K562 (cell line): ENCODE measurements around the gene GLIPR2. TPM values are rescaled to one million over a fixed set of nuclear protein-coding genes. Genes with fewer than 3 reads are reported as not detected.

ENCODE experiments used
- HNRNPUL1 ChIP-seq: fragments of 200-400 bp; formaldehyde crosslinking; IDR thresholded peaks from 2 replicates; pipeline ENCODE4 v1.6.1; 2017; ENCODE audit warnings: low read length
- MBD2 ChIP-seq: sonication (generic); IDR thresholded peaks from 2 replicates; pipeline ENCODE4 v1.6.1; 2016; ENCODE audit warnings: low read depth, borderline replicate concordance
- MCM3 ChIP-seq: fragments of 450-650 bp; IDR thresholded peaks from 2 replicates; pipeline ENCODE4 v1.6.1; 2016
- OTX1 ChIP-seq: fragments of 450-650 bp; formaldehyde crosslinking; IDR thresholded peaks from 2 replicates; pipeline ENCODE4 v1.4.0; 2022; ENCODE audit warnings: mild to moderate bottlenecking
- POLR2AphosphoS5 ChIP-seq: IDR thresholded peaks from 2 replicates; pipeline ENCODE4 v1.6.1; 2011; ENCODE audit warnings: mild to moderate bottlenecking, low read depth, low read length, moderate library complexity; ENCODE audit not compliant: control insufficient read depth, insufficient read depth
- PPARD ChIP-seq: fragments of 250-450 bp; sonication (Bioruptor Pico); IDR thresholded peaks from 2 replicates; pipeline ENCODE4 v1.8.0; 2022; ENCODE audit warnings: inconsistent platforms, mild to moderate bottlenecking, moderate library complexity
- SIN3B ChIP-seq: fragments of 450-650 bp; IDR thresholded peaks from 2 replicates; pipeline ENCODE4 v1.6.1; 2017; ENCODE audit warnings: low read depth, mild to moderate bottlenecking, moderate library complexity
- TAL1 ChIP-seq: fragments of 450-650 bp; IDR thresholded peaks from 2 replicates; pipeline ENCODE4 v1.6.1; 2016; ENCODE audit warnings: mild to moderate bottlenecking
- TEAD2 ChIP-seq: fragments of 450-650 bp; IDR thresholded peaks from 2 replicates; pipeline ENCODE4 v1.6.1; 2016; ENCODE audit warnings: missing genetic modification characterization, control low read depth, missing compliant biosample characterization
- U2AF2 ChIP-seq: fragments of 200-400 bp; formaldehyde crosslinking; optimal IDR thresholded peaks from 2 replicates; pipeline ENCODE3; 2017; ENCODE audit warnings: low read depth, mild to moderate bottlenecking, low read length
- ZKSCAN1 ChIP-seq: fragments of 150-350 bp; IDR thresholded peaks from 2 replicates; pipeline ENCODE4 v1.6.1; 2016; ENCODE audit warnings: low read depth, low read length
- ZNF384 ChIP-seq: IDR thresholded peaks from 2 replicates; pipeline ENCODE4 v1.6.1; 2012; ENCODE audit warnings: low read depth, low read length, improper control_type of control experiment
- polyA plus RNA-seq, 8 experiments: library from polyadenylated mRNA; depleted of rRNA in 4 of 8; stranded (reverse) in 5 of 8; unstranded in 3 of 8; fragments of >200 nt; fragmentation: Nextera tagmentation in 2 of 8; fragmentation: Illumina TruSeq in 1 of 8; extraction: Ambion mirVana in 2 of 8; extraction: Trizol in 1 of 8; gene quantifications; 2 replicates each; pipeline versions ENCODE4 v1.2.1 to v1.2.3, GENCODE V29; 2011 to 2014; ENCODE audit warnings: inconsistent platforms in 1 of 8, missing spikeins in 1 of 8
- total RNA-seq, 7 experiments: library from RNA; depleted of rRNA in 6 of 7; stranded (reverse); fragments of >200 nt in 6 of 7; fragmentation: Illumina TruSeq in 2 of 7; extraction: Trizol in 2 of 7; gene quantifications; 2 replicates each; pipeline versions ENCODE4 v1.2.1 to v1.2.3, GENCODE V29; 2011 to 2021; ENCODE audit warnings: low replicate concordance in 1 of 7
- TF ChIP-seq, protein P1 (sequence below): fragments of 200-600 bp; sonication (generic); IDR thresholded peaks from one replicate; pipeline ENCODE4 v1.6.1; 2012; ENCODE audit warnings: mild to moderate bottlenecking, low read depth, low read length, inconsistent platforms
- TF ChIP-seq, protein P2 (sequence below): fragments of 450-650 bp; conservative IDR thresholded peaks from 2 replicates; pipeline ENCODE4 v1.6.1; 2016; ENCODE audit warnings: missing genetic modification characterization, low read depth, mild to moderate bottlenecking, missing compliant biosample characterization, moderate library complexity
- TF ChIP-seq, protein P3 (sequence below): fragments of 250-450 bp; sonication (Bioruptor Pico); IDR thresholded peaks from 2 replicates; pipeline ENCODE4 v1.5.0; 2021

GLIPR2 gene
- total and polyA plus RNA-seq, 9 of the 15 experiments (the other 6 are each of a cell fraction or from before 2014, with no cell fraction given): 1.4 to 8.8 (median 2.9) TPM

GRCh38 chr9:36190388-36191289, 54.1 kb downstream of the GLIPR2 start, which contains the start of gene CLTA (continued):
- TF ChIP-seq POLR2AphosphoS5 (peak; percentile 74), ZKSCAN1 (0 out of 2 replicates have a peak, but pooled peaks have one; percentile 32), TEAD2 (tag) (no peak), ZNF384 (peak; percentile 58), PPARD (no peak), MCM3 (no peak), U2AF2 (no peak), MBD2 (peak; percentile 71), TAL1 (no peak), SIN3B (no peak), OTX1 (CRISPR knock-in tag) (no peak), HNRNPUL1 (no peak)
- TF ChIP-seq, protein P1, sequence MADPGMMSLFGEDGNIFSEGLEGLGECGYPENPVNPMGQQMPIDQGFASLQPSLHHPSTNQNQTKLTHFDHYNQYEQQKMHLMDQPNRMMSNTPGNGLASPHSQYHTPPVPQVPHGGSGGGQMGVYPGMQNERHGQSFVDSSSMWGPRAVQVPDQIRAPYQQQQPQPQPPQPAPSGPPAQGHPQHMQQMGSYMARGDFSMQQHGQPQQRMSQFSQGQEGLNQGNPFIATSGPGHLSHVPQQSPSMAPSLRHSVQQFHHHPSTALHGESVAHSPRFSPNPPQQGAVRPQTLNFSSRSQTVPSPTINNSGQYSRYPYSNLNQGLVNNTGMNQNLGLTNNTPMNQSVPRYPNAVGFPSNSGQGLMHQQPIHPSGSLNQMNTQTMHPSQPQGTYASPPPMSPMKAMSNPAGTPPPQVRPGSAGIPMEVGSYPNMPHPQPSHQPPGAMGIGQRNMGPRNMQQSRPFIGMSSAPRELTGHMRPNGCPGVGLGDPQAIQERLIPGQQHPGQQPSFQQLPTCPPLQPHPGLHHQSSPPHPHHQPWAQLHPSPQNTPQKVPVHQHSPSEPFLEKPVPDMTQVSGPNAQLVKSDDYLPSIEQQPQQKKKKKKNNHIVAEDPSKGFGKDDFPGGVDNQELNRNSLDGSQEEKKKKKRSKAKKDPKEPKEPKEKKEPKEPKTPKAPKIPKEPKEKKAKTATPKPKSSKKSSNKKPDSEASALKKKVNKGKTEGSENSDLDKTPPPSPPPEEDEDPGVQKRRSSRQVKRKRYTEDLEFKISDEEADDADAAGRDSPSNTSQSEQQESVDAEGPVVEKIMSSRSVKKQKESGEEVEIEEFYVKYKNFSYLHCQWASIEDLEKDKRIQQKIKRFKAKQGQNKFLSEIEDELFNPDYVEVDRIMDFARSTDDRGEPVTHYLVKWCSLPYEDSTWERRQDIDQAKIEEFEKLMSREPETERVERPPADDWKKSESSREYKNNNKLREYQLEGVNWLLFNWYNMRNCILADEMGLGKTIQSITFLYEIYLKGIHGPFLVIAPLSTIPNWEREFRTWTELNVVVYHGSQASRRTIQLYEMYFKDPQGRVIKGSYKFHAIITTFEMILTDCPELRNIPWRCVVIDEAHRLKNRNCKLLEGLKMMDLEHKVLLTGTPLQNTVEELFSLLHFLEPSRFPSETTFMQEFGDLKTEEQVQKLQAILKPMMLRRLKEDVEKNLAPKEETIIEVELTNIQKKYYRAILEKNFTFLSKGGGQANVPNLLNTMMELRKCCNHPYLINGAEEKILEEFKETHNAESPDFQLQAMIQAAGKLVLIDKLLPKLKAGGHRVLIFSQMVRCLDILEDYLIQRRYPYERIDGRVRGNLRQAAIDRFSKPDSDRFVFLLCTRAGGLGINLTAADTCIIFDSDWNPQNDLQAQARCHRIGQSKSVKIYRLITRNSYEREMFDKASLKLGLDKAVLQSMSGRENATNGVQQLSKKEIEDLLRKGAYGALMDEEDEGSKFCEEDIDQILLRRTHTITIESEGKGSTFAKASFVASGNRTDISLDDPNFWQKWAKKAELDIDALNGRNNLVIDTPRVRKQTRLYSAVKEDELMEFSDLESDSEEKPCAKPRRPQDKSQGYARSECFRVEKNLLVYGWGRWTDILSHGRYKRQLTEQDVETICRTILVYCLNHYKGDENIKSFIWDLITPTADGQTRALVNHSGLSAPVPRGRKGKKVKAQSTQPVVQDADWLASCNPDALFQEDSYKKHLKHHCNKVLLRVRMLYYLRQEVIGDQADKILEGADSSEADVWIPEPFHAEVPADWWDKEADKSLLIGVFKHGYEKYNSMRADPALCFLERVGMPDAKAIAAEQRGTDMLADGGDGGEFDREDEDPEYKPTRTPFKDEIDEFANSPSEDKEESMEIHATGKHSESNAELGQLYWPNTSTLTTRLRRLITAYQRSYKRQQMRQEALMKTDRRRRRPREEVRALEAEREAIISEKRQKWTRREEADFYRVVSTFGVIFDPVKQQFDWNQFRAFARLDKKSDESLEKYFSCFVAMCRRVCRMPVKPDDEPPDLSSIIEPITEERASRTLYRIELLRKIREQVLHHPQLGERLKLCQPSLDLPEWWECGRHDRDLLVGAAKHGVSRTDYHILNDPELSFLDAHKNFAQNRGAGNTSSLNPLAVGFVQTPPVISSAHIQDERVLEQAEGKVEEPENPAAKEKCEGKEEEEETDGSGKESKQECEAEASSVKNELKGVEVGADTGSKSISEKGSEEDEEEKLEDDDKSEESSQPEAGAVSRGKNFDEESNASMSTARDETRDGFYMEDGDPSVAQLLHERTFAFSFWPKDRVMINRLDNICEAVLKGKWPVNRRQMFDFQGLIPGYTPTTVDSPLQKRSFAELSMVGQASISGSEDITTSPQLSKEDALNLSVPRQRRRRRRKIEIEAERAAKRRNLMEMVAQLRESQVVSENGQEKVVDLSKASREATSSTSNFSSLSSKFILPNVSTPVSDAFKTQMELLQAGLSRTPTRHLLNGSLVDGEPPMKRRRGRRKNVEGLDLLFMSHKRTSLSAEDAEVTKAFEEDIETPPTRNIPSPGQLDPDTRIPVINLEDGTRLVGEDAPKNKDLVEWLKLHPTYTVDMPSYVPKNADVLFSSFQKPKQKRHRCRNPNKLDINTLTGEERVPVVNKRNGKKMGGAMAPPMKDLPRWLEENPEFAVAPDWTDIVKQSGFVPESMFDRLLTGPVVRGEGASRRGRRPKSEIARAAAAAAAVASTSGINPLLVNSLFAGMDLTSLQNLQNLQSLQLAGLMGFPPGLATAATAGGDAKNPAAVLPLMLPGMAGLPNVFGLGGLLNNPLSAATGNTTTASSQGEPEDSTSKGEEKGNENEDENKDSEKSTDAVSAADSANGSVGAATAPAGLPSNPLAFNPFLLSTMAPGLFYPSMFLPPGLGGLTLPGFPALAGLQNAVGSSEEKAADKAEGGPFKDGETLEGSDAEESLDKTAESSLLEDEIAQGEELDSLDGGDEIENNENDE: no peak
- TF ChIP-seq, protein P2, sequence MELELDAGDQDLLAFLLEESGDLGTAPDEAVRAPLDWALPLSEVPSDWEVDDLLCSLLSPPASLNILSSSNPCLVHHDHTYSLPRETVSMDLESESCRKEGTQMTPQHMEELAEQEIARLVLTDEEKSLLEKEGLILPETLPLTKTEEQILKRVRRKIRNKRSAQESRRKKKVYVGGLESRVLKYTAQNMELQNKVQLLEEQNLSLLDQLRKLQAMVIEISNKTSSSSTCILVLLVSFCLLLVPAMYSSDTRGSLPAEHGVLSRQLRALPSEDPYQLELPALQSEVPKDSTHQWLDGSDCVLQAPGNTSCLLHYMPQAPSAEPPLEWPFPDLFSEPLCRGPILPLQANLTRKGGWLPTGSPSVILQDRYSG (tag): no peak
- TF ChIP-seq, protein P3, sequence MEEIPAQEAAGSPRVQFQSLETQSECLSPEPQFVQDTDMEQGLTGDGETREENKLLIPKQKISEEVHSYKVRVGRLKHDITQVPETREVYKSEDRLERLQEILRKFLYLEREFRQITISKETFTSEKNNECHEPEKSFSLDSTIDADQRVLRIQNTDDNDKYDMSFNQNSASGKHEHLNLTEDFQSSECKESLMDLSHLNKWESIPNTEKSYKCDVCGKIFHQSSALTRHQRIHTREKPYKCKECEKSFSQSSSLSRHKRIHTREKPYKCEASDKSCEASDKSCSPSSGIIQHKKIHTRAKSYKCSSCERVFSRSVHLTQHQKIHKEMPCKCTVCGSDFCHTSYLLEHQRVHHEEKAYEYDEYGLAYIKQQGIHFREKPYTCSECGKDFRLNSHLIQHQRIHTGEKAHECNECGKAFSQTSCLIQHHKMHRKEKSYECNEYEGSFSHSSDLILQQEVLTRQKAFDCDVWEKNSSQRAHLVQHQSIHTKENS (CRISPR knock-in tag): no peak
